Nucleus accumbens (tissue), 56 donors: ENCODE results near the gene UGGT2.
"Not testable (repeated sequence)": the region's sequence is repeated elsewhere in the genome, so short reads cannot be mapped to it uniquely, and the experiment has no call there.

Experiments used
- DNase-seq, 56 donors: peaks; one replicate each; lab custom pipeline; 2025; lab: John Stamatoyannopoulos, UW

UGGT2 gene

DNA sequence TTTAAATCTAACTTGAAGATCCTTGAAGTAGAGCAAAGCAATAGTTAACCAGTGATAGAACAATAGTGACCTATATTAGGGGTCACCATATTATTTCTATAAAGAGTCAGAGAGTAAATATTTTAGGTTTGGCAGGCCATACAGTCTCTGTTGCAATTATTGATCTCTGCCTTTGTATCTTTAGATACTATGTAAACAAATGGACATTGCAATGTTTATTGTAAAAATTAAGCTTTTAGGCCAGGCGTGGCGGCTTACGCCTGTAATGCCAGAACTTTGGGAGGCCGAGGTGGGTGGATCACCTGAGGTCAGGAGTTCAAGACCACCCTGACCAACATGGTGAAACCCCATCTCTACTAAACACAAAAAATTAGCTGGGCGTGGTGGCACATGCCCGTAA is 80.5 kb downstream of the UGGT2 start:
- not testable (repeated sequence) for DNase-seq

DNA sequence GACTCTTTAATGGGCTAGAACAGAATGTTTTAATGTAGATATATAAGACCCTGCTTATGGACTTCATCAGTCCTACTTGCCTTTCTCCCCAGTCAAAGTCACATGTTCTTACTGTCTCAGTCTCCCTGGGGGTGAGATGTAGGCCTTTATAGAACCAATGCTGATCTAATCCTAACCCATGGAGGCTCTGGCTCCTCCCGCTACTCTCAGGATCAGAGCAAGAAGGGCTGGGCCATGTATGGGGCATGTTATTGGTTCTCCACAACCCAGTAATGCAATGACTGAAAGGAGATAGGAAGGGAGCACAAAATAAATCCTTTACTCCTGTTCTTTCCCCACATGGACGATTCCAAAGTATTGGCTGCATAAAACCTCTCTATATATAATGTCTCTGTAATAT is 82.3 kb downstream of the UGGT2 start:
- no peak for DNase-seq

DNA sequence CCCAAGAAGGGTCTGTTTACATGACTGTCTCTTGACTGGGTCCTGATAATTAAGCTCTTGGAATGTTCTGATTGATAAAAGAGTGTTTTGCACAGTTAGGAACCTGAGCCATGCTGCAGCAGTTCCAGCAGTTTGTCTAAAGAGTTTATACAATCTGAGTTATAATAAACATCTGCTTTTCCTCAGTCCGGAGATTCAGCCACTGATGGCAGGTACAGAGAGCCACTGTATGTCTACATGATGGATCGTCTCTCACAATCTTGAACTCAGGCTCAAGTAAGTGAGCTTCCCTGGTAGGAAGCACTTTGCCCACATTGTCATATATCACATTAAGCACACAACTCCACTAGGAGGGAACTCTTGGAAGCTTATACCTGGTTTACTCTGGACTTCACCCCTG is 84.3 kb downstream of the UGGT2 start:
- DNase-seq = no peak

DNA sequence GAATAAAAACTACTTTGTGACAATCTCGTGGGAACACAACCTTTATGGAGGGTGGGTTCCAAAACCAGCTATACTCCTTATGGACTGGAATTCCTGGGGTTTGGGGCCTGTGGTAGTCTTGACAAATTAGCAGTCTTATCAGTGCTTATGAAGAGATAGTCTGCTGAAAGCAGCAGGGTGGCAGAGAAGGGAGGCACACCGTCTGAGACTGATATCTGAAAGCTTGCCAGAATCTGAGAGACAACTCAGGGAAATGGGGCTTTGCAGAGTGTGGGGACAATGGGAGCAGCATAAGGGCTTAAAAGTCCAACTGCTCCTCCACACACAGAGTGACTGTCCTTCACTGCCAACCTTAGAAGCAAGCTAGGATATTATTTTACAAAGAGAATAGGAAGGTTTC is 95.9 kb downstream of the UGGT2 start:
- DNase-seq = no peak

DNA sequence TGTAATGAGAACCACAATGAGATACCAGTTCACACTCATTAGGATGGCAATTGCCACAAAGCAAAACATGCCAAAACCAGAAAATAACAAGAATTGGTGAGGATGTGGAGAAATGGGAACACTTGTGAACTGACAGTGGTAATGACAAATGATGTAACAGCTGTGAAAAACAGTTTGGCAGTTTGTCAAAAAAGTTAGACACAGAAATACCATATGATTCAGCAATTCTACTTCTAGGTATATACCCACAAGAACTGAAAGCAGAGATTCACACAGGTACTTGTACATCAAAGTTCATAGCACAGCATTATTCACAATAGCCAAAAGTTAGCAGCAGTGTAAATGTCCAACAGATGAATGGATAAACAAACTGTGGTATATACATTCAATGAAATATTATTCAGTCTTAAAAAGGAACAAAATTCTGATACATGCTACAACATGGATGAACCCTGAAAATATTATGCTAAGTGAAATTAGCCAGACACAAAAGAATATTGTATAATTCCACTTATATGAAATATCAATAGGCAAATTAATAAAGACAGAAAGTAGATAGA is 96.5 kb downstream of the UGGT2 start:
- no peak for DNase-seq

DNA sequence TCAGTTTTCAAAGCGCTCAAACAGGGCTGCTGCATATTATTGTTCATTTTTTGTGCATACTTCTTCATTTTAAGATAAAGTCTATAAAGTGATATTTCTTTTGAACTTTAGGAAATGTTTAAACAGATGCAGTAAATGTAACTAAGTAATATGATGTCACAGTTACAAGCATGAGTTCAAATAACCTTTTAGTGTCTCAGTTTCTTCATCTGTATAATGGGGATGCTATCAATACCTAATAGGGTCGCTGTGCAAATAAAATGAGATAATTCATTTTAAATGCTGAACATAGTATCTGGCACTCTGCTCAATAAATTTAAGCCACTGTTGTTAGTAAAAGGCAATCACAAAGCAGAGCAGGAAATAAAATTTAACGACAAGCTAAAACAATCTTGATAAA is 97.5 kb downstream of the UGGT2 start:
- DNase-seq = no peak

DNA sequence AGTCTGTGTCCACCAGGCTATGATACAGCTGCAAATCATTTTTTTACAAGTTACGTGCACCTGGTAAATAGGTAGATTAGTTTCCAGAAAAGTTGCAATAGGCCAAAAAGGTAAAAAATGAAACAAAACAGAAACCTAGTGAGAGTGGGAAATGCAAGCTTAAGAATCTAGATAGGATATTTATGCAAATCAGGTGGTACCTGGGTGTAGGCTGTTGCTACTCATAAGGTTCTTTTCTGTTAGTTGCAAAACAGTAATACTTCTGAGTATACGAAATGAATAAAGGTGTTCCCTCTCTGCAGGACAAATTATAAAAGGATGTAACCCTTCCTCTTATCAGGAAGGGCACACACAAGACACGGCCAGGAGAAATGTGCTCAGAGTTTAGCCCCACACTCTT is 97.9 kb downstream of the UGGT2 start:
- DNase-seq = no peak

DNA sequence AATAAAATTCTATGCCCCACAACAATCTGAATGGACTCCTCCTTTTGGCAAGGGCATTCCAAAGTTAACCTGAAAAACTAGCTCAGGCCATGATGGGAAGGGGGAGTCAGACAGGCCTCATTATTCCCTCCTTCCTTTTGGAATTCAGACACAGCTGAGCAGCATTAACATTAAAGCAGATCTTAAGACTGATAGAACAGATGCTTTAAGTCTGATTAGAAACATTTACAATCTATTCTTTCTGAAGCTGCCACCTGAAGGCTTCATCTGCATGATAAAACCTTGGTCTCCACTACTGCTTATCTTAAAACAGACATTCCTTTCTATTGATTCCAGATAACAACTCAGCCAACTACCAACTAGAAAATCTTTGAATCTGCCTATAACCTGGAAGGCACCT is 98.9 kb downstream of the UGGT2 start:
- no peak for DNase-seq

DNA sequence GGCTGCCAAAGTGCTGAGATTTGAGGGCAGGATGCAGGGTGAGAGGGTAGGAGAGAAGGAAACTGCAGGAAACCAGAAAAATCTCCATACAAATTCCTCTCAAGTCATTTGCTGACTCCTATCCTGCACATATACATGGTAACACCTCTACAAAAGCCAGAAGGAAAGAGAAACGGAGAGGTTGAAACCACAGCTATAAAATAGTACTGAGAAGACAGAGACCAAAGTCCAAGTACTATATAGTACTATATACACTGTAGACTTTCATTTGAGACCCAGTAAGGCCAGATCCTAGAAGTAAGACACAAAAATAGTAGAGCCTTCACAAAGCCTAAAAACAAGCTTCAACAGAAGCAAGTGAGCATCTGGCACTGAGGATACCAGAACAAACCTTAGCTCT is 103.1 kb downstream of the UGGT2 start:
- DNase-seq = no peak

DNA sequence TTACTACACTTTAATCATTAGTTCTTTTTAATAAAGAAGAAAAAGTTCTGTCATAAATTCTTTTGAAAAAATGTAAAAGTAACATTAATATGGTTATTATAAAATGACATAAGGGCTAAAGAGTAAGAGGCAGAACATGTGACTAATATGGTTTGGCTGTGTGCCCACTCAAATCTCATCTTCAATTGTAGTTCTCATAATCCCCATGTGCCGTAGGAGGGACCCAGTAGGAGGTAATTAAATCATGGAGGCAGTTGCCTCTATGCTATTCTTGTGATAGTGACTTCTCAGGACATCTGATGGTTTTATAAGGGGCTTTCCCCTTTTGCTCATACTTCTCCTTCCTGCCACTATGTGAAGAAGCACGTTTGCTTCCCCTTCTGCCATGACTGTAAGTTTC is 104.5 kb downstream of the UGGT2 start:
- no peak for DNase-seq

DNA sequence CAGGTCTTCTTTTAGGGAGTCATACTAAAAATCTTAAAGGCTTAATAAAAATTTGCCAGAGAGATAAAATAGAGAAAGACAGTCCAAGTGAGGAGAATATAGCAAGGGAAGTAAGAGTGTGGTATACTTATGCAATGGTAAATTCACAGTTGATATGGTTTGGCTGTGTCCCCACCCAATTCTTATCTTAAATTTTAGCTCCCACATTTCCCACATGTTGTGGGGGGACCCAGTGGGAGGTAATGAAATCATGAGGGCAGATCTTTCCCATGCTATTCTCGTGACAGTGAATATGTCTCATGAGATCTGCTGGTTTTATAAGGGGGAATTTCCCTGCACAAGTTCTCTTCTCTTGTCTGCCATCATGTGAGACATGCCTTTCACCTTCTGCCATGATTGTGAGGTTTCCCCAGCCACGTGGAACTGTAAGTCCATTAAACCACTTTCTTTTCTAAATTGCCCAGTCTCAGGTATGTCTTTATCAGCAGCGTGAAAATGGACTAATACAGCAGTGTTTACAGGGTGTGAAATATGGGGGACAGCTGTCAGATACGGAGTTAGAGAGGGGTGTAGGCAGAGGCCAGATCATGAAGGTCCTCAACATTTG is 115.4 kb downstream of the UGGT2 start:
- no peak for DNase-seq

DNA sequence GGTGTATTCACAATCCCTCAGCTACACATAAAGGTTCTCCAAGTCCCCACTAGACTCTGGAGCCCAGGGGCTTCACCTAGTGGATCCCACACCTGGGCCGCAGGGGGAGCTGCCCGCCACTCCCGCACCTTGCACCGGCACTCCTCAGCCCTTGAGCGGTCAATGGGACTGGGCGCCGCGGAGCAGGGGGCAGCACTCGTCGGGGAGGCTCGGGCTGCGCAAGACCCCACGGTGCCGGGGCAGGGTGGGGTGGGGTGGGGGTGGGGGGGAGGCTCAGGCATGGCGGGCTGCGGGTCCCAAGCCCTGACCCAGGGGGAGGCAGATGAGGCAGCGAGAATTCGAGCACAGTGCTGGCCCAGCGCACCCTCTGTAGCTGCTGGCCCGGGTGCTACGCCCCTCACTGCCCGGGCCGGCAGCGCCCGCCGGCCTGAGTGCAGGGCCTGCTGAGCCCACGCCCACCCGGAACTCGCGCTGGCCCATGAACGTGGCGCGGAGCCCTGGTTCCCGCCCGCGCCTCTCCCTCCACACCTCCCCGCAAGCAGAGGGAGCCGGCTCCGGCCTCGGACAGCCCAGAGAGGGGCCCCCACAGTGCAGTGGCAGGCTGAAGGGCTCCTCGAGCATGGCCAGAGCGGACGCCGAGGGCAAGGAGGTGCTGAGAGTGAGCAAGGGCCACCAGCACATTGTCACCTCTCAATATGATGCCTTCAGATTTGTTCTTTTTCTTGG is 121.7 kb downstream of the UGGT2 start:
- DNase-seq = no peak

DNA sequence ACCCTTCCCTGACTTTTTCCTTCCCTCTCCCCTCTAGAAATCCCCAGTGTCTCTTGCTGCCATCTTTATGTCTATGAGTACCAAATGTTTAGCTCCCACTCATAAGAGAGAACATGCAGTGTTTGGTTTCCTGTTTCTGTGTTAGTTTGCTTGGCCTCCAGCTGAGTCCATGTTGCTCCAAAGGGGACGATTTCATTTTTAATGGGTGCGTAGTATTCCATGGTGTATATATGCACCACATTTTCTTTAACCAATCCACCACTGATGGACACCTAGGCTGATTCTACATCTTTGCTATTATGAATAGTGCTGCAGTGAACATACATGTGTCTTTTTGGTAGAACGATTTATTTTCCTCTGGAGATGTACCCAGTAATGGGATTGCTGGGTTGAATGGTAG is 123.8 kb downstream of the UGGT2 start:
- DNase-seq = no peak

DNA sequence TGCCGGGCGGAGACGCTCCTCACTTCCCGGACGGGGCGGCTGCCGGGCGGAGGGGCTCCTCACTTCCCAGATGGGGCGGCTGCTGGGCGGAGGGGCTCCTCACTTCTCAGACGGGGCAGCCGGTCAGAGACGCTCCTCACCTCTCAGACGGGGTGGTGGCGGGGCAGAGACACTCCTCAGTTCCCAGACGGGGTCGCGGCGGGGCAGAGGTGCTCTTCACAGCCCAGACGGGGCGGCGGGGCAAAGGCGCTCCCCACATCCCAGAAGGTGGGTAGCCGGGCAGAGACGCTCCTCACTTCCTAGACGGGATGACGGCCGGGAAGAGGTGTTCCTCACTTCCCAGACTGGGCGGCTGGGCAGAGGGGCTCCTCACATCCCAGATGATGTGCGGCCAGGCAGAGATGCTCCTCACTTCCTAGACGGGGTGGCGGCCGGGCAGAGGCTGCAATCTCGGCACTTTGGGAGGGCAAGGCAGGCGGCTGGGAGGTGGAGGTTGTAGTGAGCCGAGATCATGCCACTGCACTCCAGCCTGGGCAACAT is 124.8 kb downstream of the UGGT2 start:
- not testable (repeated sequence) for DNase-seq

DNA sequence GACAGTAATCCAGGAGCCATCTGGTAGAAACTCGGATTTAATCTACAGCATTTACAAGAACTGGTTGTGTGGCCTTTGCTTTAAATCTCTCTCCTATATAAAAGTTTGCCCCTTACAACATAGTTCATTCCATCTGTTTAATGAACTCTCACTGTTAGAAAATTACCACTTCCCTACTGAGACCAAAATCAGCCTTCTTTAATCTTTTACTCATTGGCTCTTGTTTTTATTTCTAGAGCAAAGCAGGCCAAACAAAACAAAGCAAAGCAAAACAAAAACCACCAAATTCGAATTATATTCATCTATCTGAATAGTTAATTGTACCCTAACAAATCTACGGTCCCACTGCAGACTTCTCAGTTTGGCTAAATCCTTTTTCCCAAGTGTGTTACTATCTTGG is 127.0 kb downstream of the UGGT2 start:
- no peak for DNase-seq

DNA sequence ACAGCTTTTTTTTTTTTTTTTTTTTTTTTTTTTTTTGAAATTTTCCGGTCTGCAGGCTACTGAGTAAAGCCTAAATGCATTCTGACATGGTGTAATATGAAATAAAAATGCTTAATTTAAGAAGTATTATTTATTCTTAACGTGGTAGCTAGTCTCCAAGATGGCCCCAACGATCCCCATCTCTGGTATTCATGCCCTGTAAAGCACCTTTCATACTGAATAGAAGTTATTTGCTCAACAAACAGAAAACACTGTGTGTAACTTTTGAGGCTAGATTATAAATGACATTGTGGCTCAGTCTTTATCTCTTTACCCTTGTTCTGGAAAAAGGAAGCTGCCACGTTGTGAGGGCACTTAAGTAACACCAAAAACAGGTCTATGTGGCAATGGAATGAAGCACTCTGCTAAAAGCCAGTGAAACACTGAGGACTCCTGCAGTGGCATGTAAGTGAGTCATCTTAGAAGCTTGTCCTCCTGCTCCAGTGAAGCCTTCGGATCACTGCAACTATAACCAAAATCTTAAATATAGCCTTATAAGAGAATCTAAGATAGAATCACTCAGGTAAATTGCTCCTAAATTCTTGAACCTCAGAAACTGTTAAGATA is 128.7 kb downstream of the UGGT2 start:
- no peak for DNase-seq

DNA sequence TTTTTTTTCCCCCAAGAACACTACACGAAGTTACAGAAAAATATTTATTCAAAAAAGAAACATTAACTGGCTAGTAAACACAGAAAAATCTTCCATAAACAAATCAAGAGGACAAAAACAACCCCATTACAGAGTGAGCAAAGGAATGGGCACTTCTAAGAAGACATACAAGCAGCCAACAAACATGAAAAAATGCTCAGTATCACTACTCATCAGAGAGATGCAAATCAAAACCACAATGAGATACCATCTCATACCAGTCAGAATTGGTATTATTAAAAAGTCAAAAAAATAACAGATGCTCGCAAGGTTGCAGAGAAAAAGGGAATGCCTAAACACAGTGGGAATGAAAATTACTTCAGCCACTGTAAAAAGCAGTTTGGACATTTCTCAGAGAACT is 131.7 kb downstream of the UGGT2 start:
- DNase-seq = no peak

DNA sequence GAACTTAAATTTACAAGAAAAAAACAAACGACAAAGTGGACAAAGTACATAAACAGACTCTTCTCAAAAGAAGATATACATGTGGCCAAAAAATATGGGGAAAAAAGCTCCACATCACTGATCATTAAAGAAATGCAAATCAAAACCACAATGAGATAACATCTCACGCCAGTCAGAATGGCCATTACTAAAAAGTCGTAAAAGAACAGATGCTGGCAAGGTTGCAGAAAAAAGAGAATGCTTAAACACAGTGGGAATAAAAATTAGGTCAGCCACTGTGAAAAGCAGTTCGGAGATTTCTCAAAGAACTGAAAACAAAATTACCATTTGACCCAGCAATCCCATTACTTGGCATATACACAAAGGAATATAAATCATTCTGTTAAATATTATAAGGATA is 132.7 kb downstream of the UGGT2 start:
- no peak for DNase-seq

DNA sequence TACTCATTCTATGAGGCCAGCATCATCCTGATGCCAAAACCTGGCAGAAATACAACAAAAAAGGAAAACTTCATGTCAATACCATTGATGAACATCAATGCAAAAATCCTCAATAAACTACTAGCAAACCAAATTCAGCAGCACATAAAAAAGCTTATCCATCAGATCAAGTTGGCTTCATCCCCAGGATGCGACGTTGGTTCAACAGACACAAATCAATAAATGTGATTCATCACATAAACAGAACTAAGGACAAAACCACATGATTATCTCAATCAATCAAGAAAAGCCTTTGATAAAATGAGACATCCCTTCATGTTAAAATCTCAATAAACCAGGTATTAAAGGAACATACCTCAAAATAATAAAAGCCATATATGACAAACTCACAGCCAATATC is 134.3 kb downstream of the UGGT2 start:
- no peak for DNase-seq

DNA sequence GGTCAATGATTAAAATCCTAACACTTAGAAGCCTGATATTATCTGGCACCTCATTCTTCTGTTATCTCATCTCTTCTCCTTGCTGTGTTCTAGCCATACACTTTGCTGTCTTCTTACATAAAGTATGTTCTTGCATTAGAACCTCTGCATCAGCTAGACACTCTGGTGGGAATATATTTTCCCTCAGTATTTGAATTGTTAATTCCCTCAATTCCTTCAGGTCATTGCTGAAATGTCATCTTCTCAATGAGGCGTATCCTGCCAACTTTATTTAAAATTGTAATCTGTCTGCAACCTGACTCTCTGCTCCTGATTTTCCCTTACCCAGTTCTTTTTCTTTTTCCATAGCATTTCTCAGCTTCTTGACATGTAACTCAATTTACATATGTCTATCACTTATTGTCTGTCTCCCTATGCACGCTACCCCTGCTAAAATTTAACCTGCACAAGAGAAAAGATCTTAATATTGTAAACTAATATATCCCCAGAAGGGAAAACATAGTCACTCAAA is 138.2 kb downstream of the UGGT2 start:
- no peak for DNase-seq

DNA sequence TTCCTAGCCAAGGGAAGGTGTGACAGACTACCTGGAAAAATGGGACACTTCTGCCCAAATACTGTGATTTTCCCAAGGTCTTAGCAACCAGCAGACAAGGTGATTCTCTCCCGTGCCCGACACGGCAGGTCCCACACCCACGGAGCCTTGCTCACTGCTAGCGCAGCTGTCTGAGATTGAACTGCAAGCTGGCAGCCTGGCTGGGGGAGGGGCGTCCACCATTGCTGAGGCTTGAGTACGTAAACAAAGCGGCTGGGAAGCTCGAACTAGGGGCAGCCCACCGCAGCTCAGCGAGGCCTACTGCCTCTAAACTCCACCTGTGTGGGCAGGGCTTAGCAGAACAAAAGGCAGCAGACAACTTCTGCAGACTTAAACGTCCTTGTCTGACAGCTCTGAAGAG is 146.2 kb downstream of the UGGT2 start:
- DNase-seq = no peak
